Dedifferentiated amniotic fluid mesenchymal stem cell (primary cell): Measurements from ENCODE around the gene EI24.

Experiments
- DNase-seq: peaks from one replicate; pipeline ENCODE4 v3.0.0-alpha.2; 2016; ENCODE audit errors: extremely low spot score

EI24 gene

GRCh38 chr11:125627236-125627910, 58.1 kb downstream of the EI24 start:
- DNase-seq: no peak
